ENCODE measurements around the gene TRAF3.

Gene TRAF3

DNA sequence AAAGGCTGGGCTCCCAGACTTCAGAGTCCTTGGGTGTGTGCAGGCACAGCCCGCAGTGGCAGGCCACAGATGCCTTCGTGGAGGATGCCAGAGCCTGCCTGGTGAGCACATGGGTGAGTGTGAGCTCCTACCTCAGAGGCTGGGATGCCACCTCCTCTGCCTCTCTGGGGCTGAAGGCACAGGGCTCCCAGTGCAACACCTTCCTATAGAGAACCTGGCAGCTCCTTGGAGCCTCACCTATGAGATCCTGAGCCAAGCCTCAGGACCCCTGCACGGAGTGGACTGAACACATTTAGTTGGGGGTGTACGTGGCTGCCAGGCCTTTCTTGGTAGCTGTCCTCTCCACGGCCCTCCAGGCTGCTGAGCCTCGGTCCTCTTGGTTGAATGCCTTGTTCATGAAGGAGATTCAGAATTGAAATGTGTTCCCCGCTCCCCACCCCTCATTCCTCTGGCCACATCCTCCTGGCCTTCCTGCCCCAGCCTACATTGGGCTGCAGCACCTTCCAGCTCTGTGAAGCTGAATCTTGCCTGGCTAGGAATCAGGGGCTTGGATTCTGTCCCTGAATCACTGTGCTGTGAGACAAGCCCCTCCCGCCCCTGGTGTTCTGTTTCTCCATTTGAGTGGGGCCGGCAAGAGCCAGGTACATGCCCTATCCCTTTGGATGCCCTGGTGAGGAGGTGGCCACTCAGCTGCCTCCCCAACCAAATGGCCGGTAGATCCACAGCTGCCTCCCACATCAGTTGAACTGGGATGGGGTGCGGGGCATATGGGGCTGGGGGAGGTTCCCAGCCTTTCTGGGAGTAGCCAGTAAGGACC is 38.7 kb upstream of the TRAF3 start:
- no peak overlapping the region for H3K4me3 ChIP-seq (ENCODE audit: low read depth, low read length)
- no peak for DNase-seq (ENCODE audit: low read depth)
- TF ChIP-seq, protein P1, sequence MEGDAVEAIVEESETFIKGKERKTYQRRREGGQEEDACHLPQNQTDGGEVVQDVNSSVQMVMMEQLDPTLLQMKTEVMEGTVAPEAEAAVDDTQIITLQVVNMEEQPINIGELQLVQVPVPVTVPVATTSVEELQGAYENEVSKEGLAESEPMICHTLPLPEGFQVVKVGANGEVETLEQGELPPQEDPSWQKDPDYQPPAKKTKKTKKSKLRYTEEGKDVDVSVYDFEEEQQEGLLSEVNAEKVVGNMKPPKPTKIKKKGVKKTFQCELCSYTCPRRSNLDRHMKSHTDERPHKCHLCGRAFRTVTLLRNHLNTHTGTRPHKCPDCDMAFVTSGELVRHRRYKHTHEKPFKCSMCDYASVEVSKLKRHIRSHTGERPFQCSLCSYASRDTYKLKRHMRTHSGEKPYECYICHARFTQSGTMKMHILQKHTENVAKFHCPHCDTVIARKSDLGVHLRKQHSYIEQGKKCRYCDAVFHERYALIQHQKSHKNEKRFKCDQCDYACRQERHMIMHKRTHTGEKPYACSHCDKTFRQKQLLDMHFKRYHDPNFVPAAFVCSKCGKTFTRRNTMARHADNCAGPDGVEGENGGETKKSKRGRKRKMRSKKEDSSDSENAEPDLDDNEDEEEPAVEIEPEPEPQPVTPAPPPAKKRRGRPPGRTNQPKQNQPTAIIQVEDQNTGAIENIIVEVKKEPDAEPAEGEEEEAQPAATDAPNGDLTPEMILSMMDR (IDR thresholded peaks at IDR 0.05; ENCODE audit: control insufficient read depth, extremely low read depth, insufficient read depth), result no peak

DNA sequence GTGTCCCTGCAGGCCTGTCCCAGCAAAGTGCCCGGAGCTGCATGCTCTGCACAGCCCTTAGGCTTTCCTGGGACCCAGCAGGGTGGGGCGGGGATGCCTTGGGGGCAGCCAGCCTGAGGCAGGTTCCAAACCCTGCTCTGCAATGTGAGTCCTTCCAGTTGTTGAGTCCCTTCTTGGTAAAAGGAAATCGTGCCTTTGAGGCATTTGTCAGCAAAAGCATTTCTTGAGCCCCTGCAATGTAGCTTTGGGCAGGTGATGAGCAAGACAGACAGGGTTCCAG is 38.1 kb upstream of the TRAF3 start:
- TF ChIP-seq, protein P1 (IDR thresholded peaks at IDR 0.05; ENCODE audit: control insufficient read depth, extremely low read depth, insufficient read depth), result no peak
- no peak for DNase-seq (ENCODE audit: low read depth)
- H3K4me3 ChIP-seq (ENCODE audit: low read depth, low read length), result no peak overlapping the region

DNA sequence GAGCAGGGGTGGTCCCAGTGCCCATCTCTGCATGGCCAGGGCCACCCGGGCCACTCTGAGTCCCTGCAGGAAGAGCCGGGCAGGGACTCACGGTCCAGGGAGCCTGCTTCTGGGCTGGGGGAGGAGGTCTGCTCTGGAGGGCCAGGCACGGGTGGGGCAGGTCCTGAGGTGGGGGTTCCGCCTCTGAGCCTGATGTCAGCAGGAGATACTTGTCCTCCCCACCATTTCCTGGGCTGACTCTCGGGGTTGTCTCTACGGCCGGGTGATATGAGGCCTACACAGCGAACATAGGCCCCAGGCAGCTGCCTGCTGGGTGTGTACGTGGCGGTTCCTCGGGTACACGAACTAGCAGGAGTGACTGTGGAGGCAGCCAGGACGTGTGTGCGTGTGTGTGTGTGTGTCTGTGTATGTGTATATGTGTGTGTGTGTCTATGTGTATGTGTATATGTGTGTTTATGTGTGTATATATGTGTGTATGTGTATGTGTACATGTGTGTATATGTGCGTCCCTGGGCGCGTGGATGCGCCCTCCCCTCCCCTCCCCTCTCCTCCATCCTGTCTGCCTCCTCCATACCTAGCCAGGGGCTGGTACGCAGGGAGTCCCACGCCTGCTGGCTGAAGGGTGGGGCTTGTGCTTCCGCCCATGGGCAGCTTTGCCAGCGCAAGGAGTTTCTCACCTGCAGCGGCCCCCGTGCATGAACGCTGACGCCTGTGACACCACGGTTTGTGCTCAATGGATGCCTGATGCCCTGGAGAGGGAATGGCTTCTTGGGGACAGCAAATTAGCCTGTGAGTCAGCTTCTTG is 30.4 kb upstream of the TRAF3 start:
- DNase-seq (ENCODE audit: low read depth), result no peak
- TF ChIP-seq, protein P1 (IDR thresholded peaks at IDR 0.05; ENCODE audit: control insufficient read depth, extremely low read depth, insufficient read depth), result no peak
- no peak overlapping the region for H3K4me3 ChIP-seq (ENCODE audit: low read depth, low read length)

DNA sequence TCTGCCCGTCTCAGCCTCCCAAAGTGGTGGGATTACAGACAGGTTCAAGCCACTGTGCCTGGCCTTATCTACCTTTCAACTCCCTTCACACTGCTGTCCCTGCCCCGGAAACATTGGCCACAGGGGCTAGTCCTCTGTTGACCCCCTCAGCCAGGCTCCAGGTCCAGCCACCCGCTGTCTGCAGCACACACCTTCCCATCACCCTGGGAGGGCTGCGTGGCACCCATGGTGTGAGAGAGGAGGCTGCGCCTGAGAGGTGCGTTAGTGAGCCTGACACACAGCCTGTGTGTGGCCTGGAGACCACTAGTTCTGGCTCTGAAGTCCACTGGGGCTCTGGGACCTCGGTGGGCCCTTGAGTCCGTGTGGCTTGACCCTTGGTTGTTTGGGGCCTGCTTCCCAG is 28.4 kb upstream of the TRAF3 start:
- no peak overlapping the region for H3K4me3 ChIP-seq (ENCODE audit: low read depth, low read length)
- DNase-seq (ENCODE audit: low read depth), result no peak
- TF ChIP-seq, protein P1 (IDR thresholded peaks at IDR 0.05; ENCODE audit: control insufficient read depth, extremely low read depth, insufficient read depth), result no peak

DNA sequence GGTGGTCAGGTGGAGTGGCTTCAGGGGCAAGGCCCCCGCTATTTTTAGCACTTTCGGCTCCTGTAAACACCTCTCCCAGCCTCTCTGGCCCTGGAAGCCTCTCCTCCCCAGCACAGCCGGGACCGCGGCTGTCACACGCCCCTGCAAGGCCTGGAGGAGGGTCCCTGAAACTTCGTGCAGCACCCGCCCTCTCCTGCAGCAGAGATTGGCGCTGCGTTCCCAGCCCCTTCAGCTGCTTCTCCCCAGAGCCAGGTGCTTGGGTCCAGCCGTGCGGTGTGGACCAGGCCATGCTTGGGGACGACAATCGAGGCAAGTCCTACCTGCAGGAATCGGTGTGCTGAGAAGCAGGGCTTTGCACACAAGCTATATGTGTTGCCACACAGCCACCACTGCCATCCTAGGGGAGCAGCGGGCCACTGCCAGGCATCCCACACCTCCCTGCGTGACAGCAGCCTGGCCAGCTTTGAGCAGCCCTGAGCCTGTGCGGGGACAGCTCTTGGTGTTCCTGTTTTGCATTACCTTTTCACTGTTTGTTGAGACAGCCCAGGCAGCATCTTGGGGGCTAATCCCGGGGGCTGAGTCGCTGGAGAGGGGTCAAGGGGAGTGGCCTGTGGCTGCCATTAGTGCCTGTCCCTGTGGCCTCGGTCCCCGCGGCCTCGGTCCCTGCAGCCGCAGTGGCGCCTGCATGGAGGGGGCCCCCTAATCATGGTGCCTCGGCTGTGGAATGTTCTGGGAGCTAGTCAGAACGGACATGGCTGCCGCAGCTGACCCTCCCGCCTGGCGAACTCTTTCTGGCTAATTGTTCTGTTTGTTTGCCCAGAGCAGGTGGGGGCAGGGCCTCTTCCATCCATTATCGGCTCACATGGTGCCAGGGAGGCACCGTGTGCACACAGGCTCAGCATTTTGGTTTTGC is 27.6 kb upstream of the TRAF3 start:
- TF ChIP-seq, protein P1 (IDR thresholded peaks at IDR 0.05; ENCODE audit: control insufficient read depth, extremely low read depth, insufficient read depth), result no peak
- DNase-seq (ENCODE audit: low read depth), result no peak
- H3K4me3 ChIP-seq (ENCODE audit: low read depth, low read length), result no peak overlapping the region

DNA sequence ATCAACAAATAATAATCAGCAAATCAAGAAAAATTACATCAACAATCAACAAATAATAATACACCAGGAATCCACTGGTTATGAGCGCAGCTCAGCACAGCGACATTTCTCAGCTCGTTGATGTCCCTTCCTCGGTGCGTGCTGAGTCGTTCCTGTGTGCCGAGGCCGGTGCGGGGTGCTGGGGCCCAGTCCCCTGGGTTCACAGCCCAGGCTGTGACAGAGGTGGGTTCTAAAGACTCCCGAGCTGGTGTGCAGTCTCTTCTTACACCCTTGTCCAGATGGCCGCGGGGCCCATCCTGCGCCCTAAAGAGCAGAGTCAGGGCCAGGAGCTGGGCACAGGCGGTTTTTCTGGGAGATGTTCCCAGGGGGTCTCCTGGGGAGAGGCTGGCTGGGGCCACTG is 26.9 kb upstream of the TRAF3 start:
- DNase-seq (ENCODE audit: low read depth), result no peak
- TF ChIP-seq, protein P1 (IDR thresholded peaks at IDR 0.05; ENCODE audit: control insufficient read depth, extremely low read depth, insufficient read depth), result no peak
- no peak overlapping the region for H3K4me3 ChIP-seq (ENCODE audit: low read depth, low read length)
